HG03457 (cell line): ENCODE data around the gene FUCA2.

ENCODE experiments used
- ATAC-seq: cut with Tn5 transposase; IDR thresholded peaks from one replicate; pipeline ENCODE4 v1.9.1; 2021; ENCODE audit warnings: moderate number of reproducible peaks; ENCODE audit not compliant: unreplicated experiment

The FUCA2 gene

GRCh38 chr6:143510991-143511891 lies at the start of gene FUCA2:
Gene FUCA2 (minus strand): TSS chr6:143511720. CDS start chr6:143511634, 86 bp downstream.
- ATAC-seq: peak; percentile 51

DNA sequence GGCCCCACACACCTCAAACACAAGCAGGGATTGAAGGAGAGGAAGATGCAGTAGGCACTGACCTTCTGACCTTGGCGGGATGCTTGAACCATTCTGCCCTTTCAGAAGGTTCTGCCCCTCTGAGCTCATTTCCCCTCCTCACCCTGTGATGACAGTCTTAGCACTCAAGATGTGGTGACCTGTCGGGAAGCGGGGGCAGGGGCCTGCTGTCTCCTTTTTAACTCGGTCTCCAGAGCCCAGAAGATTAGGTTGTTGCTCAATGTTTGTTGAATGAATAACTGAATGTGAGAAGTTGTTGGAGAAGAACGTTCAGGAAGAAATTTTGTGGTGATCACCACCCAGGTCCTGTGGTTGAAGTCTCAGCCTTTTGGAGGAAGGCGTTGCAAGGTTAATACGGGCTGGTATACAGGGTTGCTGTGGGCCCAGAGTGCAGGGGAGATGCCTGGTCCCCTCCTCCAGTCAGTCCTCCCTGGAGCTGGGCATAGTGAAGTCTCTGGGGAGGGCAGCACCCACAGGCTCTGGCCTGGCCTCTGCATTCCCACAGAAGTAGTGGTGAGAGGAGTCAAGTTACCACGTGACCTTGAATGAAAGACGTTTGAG lies 49.7 kb upstream of the FUCA2 start:
- no peak for ATAC-seq

GRCh38 chr6:143559051-143559660 lies 47.6 kb upstream of the FUCA2 start:
- no peak for ATAC-seq

- ATAC-seq: no peak
Measured at GRCh38 chr6:143556529-143556928, 45.0 kb upstream of the FUCA2 start.

GRCh38 chr6:143555582-143555981 lies 44.1 kb upstream of the FUCA2 start:
- ATAC-seq: no peak

DNA sequence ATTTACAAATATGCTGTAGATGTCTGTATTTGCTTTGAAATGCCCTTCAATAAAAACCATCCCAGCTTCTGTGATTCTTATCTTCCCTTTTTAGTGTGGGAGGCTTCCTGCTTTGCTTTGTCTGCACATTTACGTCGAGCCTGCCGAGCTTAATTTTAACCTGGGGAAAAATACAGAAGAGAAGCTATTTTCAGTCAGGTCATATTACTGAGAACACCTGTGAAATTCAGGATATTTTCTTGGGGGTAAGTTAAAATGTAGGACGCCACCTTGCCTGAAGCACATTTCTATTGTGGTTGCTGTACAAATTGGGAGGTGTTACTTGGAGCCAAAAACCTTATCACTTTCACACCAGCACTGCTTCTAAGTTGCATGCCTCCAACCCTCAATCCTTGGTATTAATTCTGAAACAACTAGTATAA lies 43.6 kb upstream of the FUCA2 start:
- no peak for ATAC-seq

DNA sequence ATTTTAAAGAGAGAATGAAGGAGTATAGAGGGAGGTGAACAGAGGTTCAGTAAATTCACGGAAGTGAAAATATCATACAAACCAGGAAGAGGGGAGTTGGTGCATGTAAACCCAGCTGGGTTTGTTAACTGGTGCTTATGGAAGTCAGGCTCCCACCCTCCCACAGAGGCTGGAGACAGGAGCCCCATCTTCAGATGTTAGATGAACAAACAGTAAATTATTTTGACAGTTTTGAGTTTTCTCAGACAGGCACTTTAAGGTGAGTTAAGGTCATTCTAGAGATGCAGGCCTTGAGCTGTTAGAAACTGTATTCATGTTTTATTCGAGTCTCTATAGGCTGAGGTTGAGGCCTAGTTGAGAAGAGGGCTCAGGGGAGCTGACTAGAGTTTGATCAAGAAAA lies 41.8 kb upstream of the FUCA2 start:
- ATAC-seq: no peak

DNA sequence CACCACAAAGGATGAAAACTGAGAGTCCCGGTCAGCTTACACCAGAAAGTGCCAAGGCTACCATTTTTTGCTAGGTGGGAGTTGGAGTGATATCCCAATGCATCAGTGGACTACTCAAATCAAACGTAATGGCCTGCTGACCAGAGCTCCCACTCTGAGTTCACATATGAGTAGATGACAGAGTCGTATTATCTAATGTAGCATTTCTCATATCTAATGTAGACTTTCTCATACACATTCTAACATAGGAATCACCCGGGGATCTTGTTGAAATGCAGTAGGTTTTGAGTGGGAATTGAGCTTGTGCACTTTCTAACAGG lies 38.4 kb upstream of the FUCA2 start:
- ATAC-seq: no peak

- no peak for ATAC-seq
Measured at GRCh38 chr6:143549221-143549948, 37.9 kb upstream of the FUCA2 start.

- no peak for ATAC-seq
Measured at GRCh38 chr6:143546599-143546998, 35.1 kb upstream of the FUCA2 start.

DNA sequence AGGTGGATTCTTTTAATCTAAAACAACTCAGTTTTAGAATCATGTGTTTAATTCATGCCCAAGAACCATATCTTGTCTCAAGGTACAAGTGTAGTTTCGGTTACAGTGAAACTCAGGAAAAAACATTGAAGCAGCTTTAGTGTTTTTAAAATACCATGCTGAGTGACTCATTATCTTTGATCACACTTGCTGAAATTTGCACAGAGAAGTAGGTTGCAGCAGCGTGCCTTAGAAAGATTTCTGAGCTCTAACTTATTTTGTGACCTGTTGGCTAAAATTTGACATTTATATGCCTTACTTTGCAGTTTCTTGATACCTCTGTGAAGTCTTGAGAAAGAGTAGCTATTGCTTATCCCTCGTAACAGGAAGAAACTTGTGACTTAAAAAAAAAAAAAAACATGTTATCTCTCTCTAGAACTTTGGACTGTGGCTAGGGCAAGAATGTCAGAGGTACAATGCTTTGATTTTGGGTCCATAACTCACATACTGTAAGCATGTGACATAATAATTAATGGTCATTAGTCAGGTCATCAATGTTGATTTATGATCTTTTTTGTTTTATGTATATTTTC lies 34.5 kb upstream of the FUCA2 start:
- no peak for ATAC-seq

- ATAC-seq: no peak
Measured at GRCh38 chr6:143545165-143545564, 33.6 kb upstream of the FUCA2 start.

GRCh38 chr6:143544011-143544696 lies 32.6 kb upstream of the FUCA2 start:
- no peak for ATAC-seq

DNA sequence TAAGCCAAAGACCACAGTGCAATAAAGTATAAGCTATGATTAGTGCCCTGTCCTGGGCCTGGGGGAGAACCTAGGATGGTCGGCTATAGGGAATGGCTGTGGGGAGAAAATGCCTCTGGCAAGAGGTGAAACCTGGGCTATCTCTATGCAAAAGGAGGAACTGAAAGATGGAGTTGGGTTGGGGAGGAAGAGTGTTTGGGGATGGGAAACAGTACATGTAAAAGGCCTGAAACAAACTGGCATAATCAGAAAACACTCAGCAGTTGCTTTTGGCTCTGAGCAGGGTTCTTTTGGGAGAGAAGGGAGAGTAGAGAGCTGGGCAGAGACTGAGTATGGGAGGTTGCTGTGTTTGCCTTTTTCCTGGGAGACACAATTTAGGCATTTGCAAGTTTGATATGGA lies 31.9 kb upstream of the FUCA2 start:
- no peak for ATAC-seq

DNA sequence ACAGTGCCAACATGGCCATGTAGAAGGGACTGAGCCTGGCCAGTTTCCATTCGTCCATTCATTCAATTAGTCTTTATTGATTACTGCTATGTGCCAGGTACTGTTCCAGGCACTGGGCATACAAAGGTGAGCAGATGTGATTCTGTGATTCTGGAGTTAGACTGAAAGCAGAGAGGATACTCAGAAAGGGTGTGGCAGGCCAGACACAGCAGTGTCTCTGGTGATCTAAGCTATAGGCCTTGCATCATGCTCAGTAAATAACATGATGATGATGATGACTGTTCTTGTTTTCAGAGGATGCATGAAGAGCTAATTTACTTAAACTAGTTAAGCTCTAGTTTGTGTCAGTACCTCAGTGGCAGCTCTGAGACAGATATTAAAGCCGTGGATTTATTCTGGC lies 31.4 kb upstream of the FUCA2 start:
- ATAC-seq: no peak

GRCh38 chr6:143540192-143540591 lies 28.7 kb upstream of the FUCA2 start:
- ATAC-seq: no peak

DNA sequence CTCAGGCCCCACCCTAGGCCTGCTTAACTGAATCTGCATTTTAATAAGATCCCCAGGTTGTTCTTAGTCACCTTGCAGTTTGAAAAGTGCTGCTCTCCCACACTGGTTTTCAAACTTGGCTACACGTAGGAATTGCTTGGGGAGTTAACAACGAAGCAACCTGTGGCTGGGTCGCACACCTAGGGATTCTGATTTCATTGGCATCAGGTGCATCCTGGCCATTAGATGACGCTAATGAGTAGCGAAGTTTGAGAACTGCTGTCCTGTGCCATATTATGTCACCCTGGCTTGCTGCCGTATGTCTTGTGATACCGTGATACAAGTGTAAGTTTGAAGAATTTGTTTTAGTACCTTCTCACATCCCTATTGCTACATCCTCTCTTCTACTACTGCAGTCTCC lies 28.2 kb upstream of the FUCA2 start:
- ATAC-seq: no peak

- no peak for ATAC-seq
Measured at GRCh38 chr6:143539106-143539505, 27.6 kb upstream of the FUCA2 start.

- no peak for ATAC-seq
Measured at GRCh38 chr6:143538374-143538773, 26.9 kb upstream of the FUCA2 start.

DNA sequence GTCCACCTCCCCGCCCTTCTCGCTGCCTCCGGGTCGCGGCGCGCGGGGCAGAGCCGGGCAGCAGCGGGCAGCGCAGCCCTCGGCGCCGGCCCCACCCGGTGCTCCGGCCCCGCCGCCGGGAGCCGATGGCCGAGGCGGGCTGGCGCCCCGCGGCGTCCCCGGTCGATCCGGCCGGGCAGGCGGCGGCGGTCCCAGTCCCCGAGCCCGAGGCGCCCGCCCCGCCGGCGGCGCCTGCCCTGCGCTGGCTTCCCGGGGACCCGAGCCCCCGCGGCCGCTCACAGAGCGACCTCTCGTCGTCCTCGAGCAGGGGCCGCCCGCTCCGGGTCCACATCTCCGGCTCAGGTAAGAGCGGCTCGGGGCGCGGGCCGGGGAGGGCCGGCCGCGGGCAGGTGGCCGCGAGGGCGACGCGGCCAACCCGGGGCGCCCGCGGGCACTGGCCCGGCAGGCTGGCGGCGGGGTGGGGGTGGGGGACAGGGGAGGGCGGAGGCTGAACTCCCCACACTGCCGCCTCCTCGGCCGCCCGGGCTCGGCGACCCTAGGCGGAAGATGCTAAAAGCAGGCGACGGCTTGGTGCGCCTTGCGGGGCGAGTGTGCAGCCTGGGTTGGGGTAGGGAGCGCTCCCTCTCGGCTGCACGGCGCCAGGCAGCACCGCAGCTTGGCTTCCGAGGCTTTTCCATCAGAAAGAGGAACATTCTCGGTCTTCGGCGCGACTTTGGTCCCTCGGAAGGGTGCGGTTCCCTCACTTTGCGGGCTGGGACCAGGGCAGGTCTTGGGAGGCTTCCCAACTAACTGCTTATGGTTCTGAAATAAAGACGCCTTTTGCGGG lies 25.6 kb upstream of the FUCA2 start:
- ATAC-seq: peak; percentile 66
